NK-92 (cell line): ENCODE results near the gene INMT.

Experiments used
- DNase-seq: peaks from one replicate; lab custom pipeline; 2025; ENCODE audit not compliant: unreplicated experiment; lab: John Stamatoyannopoulos, UW

INMT gene

GRCh38 chr7:30750683-30751650 lies 968 bp upstream of the INMT start:
- no peak for DNase-seq

- DNase-seq: no peak
These were observed 549 bp downstream of the INMT start for GRCh38 chr7:30752484-30752883.

- DNase-seq: no peak
These were observed 1.0 kb downstream of the INMT start for GRCh38 chr7:30752979-30753378.

- no peak for DNase-seq
These were observed 2.5 kb downstream of the INMT start for GRCh38 chr7:30754315-30754877.

- no peak for DNase-seq
These were observed 3.6 kb downstream of the INMT start for GRCh38 chr7:30755384-30756154.

- DNase-seq: no peak
These were observed 5.4 kb downstream of the INMT start for GRCh38 chr7:30757342-30757692.

- no peak for DNase-seq
These were observed 8.7 kb downstream of the INMT start for GRCh38 chr7:30760514-30761213.

GRCh38 chr7:30761214-30762156 lies 9.6 kb downstream of the INMT start:
- no peak for DNase-seq

GRCh38 chr7:30764030-30764975 lies 12.4 kb downstream of the INMT start:
- DNase-seq: no peak

- DNase-seq: no peak
These were observed 13.5 kb downstream of the INMT start for GRCh38 chr7:30765408-30765807.

- DNase-seq: no peak
These were observed 18.9 kb downstream of the INMT start for GRCh38 chr7:30770845-30771173.

- no peak for DNase-seq
These were observed 19.4 kb downstream of the INMT start, which contains the start of gene MINDY4 for GRCh38 chr7:30771174-30771879. TSS of gene MINDY4 (plus strand) at chr7:30771417. CDS start at chr7:30771494, 77 bp downstream.

GRCh38 chr7:30771880-30772425 lies 20.0 kb downstream of the INMT start:
- DNase-seq: no peak

- DNase-seq: no peak
These were observed 21.0 kb downstream of the INMT start for GRCh38 chr7:30772984-30773383.

GRCh38 chr7:30775992-30776391 lies 24.1 kb downstream of the INMT start:
- DNase-seq: no peak

- DNase-seq: no peak
These were observed 25.0 kb downstream of the INMT start for GRCh38 chr7:30776971-30777370.

GRCh38 chr7:30778255-30779025 lies 26.5 kb downstream of the INMT start:
- DNase-seq: no peak
